Stomach (tissue), 9 donors: ENCODE data around the gene HS6ST3. TPM values are rescaled to one million over a fixed set of nuclear protein-coding genes. Genes with fewer than 3 reads are reported as not detected.

ENCODE experiments used
- DNase-seq, 2 donors: peaks; one replicate each; pipeline versions ENCODE4 v3.0.0 to v3.0.0-alpha.2; 2013 to 2019
- H3K27ac ChIP-seq, 5 donors: fragments of 200-600 bp in 4 of 5; sonication (generic) in 4 of 5; one replicate each; pipeline ENCODE4 v1.5.1; 2013 to 2019; ENCODE audit warnings: mild to moderate bottlenecking in 1 of 5, moderate library complexity in 1 of 5
- H3K27me3 ChIP-seq, 3 donors: fragments of 200-600 bp; sonication (generic); one replicate each; pipeline ENCODE4 v1.5.1; 2017 to 2019; ENCODE audit warnings: mixed run types in 1 of 3
- H3K36me3 ChIP-seq, 4 donors: fragments of 200-600 bp; sonication (generic); 1 replicate in 3 of 4; 2 replicates in 1 of 4; pipeline ENCODE4 v1.5.1; 2016 to 2019
- H3K4me1 ChIP-seq, 4 donors: fragments of 200-600 bp; sonication (generic); one replicate each; pipeline ENCODE4 v1.5.1; 2016 to 2019
- H3K4me3 ChIP-seq, 4 donors: fragments of 200-600 bp; sonication (generic) in 3 of 4; one replicate each; pipeline ENCODE4 v1.5.1; 2016 to 2019; ENCODE audit warnings: mild to moderate bottlenecking in 1 of 4
- H3K9me3 ChIP-seq, 4 donors: fragments of 200-600 bp; sonication (generic); one replicate each; pipeline ENCODE4 v1.5.1; 2016 to 2019
- CTCF ChIP-seq, 7 experiments: fragments of 450-650 bp in 4 of 7; fragments of 200-600 bp in 3 of 7; sonication (generic) in 3 of 7; IDR thresholded peaks; one replicate each; pipeline ENCODE4 v1.5.1; 2016 to 2019; ENCODE audit warnings: antibody characterized with exemption in 7 of 7, control low read depth in 2 of 7, mild to moderate bottlenecking in 1 of 7
- EP300 ChIP-seq: sonication (generic); formaldehyde crosslinking; IDR thresholded peaks from one replicate; pipeline ENCODE4 v1.6.1; 2017; ENCODE audit warnings: antibody characterized with exemption
- POLR2A ChIP-seq, 4 donors: fragments of 450-650 bp; IDR thresholded peaks; one replicate each; pipeline ENCODE4 v1.6.1; 2016; ENCODE audit warnings: antibody characterized with exemption in 4 of 4, control low read depth in 2 of 4, mild to moderate bottlenecking in 1 of 4, moderate library complexity in 1 of 4
- POLR2AphosphoS5 ChIP-seq, 3 donors: sonication (generic); formaldehyde crosslinking; IDR thresholded peaks; one replicate each; pipeline ENCODE4 v1.6.1; 2016; ENCODE audit warnings: antibody characterized with exemption in 3 of 3
- WGBS, 5 donors: extraction: QIAGEN DNeasy Blood & Tissue Kit in 3 of 5; methylation state at CpG; one replicate each; pipeline versions ENCODE4 v1.1.5 to v1.1.7; 2013 to 2018; 5-methylcytosine and 5-hydroxymethylcytosine counted together
- intact Hi-C: fragments of 100-400 bp; cut with DNase I; formaldehyde crosslinking; loops from one replicate; pipeline ENCODE4 v1.15.1; 2023; ENCODE audit warnings: low total_unique reads
- polyA plus RNA-seq, 3 donors: library from polyadenylated mRNA; stranded (reverse); fragments of 200-250 nt; gene quantifications; one replicate each; pipeline ENCODE4 v1.2.3, GENCODE V29; 2013
- total RNA-seq, 5 donors: library from RNA; depleted of rRNA; stranded (reverse); fragments of >200 nt; gene quantifications; one replicate each; pipeline versions ENCODE4 v1.1.0 to v1.2.3, GENCODE V29; 2014 to 2016
- donor health status: healthy with polysubstance abuse.
- donor health status: Bipolar disorder and iron deficiency.
- donor health status: healthy.

Gene HS6ST3
- total and polyA plus RNA-seq, 8 donors, result 0.15 to 4.0 (median 0.75) TPM; not detected in 1

GRCh38 chr13:96527497-96527896 is 437.6 kb downstream of the HS6ST3 start:
- TF ChIP-seq EP300, result no peak
- no peak for TF ChIP-seq CTCF (IDR thresholded peaks at IDR 0.05)
- no peak for TF ChIP-seq POLR2A (IDR thresholded peaks at IDR 0.05)
- no peak for TF ChIP-seq POLR2AphosphoS5 (IDR thresholded peaks at IDR 0.05)
- no peak for DNase-seq
- Histone ChIP-seq H3K36me3 (no peaks in the 10 kb centered on the region), H3K27ac (no peak overlapping the region), H3K4me3 (no peak overlapping the region), H3K9me3 (peaks cover 0 to 3% (median 0%) of the 10 kb centered on the region in 4 donors), H3K27me3 (no peaks in the 10 kb centered on the region), H3K4me1 (peaks cover 0 to 6% (median 0%) of the 10 kb centered on the region in 4 donors)
- WGBS, 5 donors, result 53 to 79% (median 66%) methylated on average over 3 of the region's 3 CpGs
- intact Hi-C loops, result no loop called here

GRCh38 chr13:96532804-96533203 is 442.9 kb downstream of the HS6ST3 start:
- Histone ChIP-seq H3K4me1 (no peaks in the 10 kb centered on the region), H3K27me3 (no peaks in the 10 kb centered on the region), H3K4me3 (no peak overlapping the region), H3K36me3 (no peaks in the 10 kb centered on the region), H3K27ac (no peak overlapping the region), H3K9me3 (no peaks in the 10 kb centered on the region)
- DNase-seq, result peak in 1 of 2 donors; percentile 19
- WGBS, 5 donors, result 86 to 91% (median 88%) methylated on average over 2 of the region's 2 CpGs
- no peak for TF ChIP-seq CTCF (IDR thresholded peaks at IDR 0.05)
- TF ChIP-seq POLR2A (IDR thresholded peaks at IDR 0.05), result no peak
- intact Hi-C loops, result no loop called here

GRCh38 chr13:96533408-96533807 is 443.5 kb downstream of the HS6ST3 start:
- Histone ChIP-seq H3K4me3 (no peak overlapping the region), H3K27me3 (no peaks in the 10 kb centered on the region), H3K9me3 (no peaks in the 10 kb centered on the region), H3K27ac (no peak overlapping the region), H3K36me3 (no peaks in the 10 kb centered on the region), H3K4me1 (no peaks in the 10 kb centered on the region)
- intact Hi-C loops, result no loop called here
- 68 to 77% (median 76%) methylated on average over 7 of the region's 7 CpGs for WGBS, 5 donors
- no peak for TF ChIP-seq POLR2A (IDR thresholded peaks at IDR 0.05)
- TF ChIP-seq CTCF (IDR thresholded peaks at IDR 0.05), result no peak
- no peak for TF ChIP-seq EP300
- TF ChIP-seq POLR2AphosphoS5 (IDR thresholded peaks at IDR 0.05), result no peak
- DNase-seq, result peak in 1 of 2 donors; percentile 44

GRCh38 chr13:96539791-96540190 is 449.9 kb downstream of the HS6ST3 start:
- TF ChIP-seq POLR2AphosphoS5 (IDR thresholded peaks at IDR 0.05), result no peak
- TF ChIP-seq EP300, result no peak
- no peak for TF ChIP-seq POLR2A (IDR thresholded peaks at IDR 0.05)
- TF ChIP-seq CTCF (IDR thresholded peaks at IDR 0.05), result no peak
- no peak for DNase-seq
- H3K4me3 ChIP-seq, result no peak overlapping the region
- no peaks in the 10 kb centered on the region for H3K27me3 ChIP-seq
- 87 to 95% (median 92%) methylated on average over 2 of the region's 2 CpGs for WGBS, 5 donors
- H3K9me3 ChIP-seq, result no peaks in the 10 kb centered on the region
- no peaks in the 10 kb centered on the region for H3K36me3 ChIP-seq
- no peak overlapping the region for H3K27ac ChIP-seq
- no peaks in the 10 kb centered on the region for H3K4me1 ChIP-seq
- intact Hi-C loops, result no loop called here
